Cerebellar nuclear complex (tissue), 1 donor: ENCODE measurements around the gene SUMF1.
"Not testable (repeated sequence)": the region's sequence is repeated elsewhere in the genome, so short reads cannot be mapped to it uniquely, and the experiment has no call there.

ENCODE experiments used
- DNase-seq, 2 experiments: peaks; one replicate each; lab custom pipeline; 2025; lab: John Stamatoyannopoulos, UW

Gene SUMF1

GRCh38 chr3:4461468-4462090 lies 5.5 kb downstream of the SUMF1 start:
- no peak for DNase-seq

- no peak for DNase-seq
Measured at GRCh38 chr3:4460334-4460733, 6.7 kb downstream of the SUMF1 start.

GRCh38 chr3:4458961-4459360 lies 8.1 kb downstream of the SUMF1 start:
- no peak for DNase-seq

GRCh38 chr3:4456780-4457179 lies 10.3 kb downstream of the SUMF1 start:
- DNase-seq = not testable (repeated sequence)

- no peak for DNase-seq
Measured at GRCh38 chr3:4454142-4454541, 12.9 kb downstream of the SUMF1 start.

- no peak for DNase-seq
Measured at GRCh38 chr3:4449043-4449805, 17.8 kb downstream of the SUMF1 start.

- no peak for DNase-seq
Measured at GRCh38 chr3:4448187-4448586, 18.9 kb downstream of the SUMF1 start.

- no peak for DNase-seq
Measured at GRCh38 chr3:4447295-4447999, 19.6 kb downstream of the SUMF1 start.

GRCh38 chr3:4440951-4441350 lies 26.1 kb downstream of the SUMF1 start:
- DNase-seq = no peak

GRCh38 chr3:4438296-4438695 lies 28.8 kb downstream of the SUMF1 start:
- no peak for DNase-seq

- no peak for DNase-seq
Measured at GRCh38 chr3:4432259-4432658, 34.8 kb downstream of the SUMF1 start.

- DNase-seq = no peak
Measured at GRCh38 chr3:4429648-4430350, 37.3 kb downstream of the SUMF1 start.

- no peak for DNase-seq
Measured at GRCh38 chr3:4426782-4427344, 40.2 kb downstream of the SUMF1 start.

- DNase-seq = no peak
Measured at GRCh38 chr3:4426261-4426781, 40.7 kb downstream of the SUMF1 start.

- no peak for DNase-seq
Measured at GRCh38 chr3:4425707-4426106, 41.4 kb downstream of the SUMF1 start.

GRCh38 chr3:4425055-4425454 lies 42.0 kb downstream of the SUMF1 start:
- no peak for DNase-seq

- no peak for DNase-seq
Measured at GRCh38 chr3:4421121-4421520, 45.9 kb downstream of the SUMF1 start.

GRCh38 chr3:4419920-4420319 lies 47.1 kb downstream of the SUMF1 start:
- no peak for DNase-seq

- no peak for DNase-seq
Measured at GRCh38 chr3:4419386-4419785, 47.7 kb downstream of the SUMF1 start.

GRCh38 chr3:4418156-4418555 lies 48.9 kb downstream of the SUMF1 start:
- no peak for DNase-seq

- no peak for DNase-seq
Measured at GRCh38 chr3:4417449-4417848, 49.6 kb downstream of the SUMF1 start.

GRCh38 chr3:4416961-4417360 lies 50.1 kb downstream of the SUMF1 start:
- no peak for DNase-seq
